Measurements from ENCODE around the gene OPN4.

Gene OPN4

DNA sequence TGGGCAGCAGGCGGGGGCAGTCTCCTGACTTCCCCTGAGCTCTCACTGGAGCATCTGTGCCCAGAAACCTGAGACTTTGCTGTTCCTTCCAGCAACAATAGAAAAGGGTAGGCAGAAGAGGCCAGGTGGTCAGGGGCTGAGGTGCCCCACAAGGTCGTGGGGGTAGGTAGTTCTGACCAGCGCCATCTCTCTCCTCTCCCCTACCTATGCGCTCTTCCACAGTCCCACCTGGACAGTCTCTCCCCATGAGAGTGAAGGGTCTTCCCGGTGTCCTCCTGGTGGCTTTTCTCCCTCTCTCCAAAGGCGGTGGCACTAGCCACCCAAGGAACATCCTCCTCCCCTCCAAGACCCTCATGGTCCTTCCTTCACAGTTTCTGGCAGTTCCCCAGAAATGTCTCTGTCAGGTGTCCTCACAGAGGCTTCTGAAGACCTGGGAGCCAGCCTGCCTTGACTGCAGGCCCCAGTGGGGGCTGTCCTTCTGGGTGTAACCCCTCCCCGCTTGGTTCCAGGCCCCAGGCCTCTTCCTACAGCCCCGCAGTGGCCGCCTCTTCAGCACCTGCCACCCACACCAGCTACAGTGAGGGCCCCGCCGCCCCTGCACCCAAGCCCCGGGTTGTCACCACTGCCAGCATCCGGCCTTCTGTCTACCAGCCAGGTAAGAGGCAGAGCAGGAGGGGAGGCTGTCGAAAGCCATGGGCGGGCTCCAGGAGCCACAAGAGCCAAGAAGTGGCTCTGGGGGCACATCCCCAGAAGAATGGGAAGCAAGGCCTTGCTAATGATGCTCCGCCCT lies 55.2 kb downstream of the OPN4 start:
- TF ChIP-seq, protein P1, sequence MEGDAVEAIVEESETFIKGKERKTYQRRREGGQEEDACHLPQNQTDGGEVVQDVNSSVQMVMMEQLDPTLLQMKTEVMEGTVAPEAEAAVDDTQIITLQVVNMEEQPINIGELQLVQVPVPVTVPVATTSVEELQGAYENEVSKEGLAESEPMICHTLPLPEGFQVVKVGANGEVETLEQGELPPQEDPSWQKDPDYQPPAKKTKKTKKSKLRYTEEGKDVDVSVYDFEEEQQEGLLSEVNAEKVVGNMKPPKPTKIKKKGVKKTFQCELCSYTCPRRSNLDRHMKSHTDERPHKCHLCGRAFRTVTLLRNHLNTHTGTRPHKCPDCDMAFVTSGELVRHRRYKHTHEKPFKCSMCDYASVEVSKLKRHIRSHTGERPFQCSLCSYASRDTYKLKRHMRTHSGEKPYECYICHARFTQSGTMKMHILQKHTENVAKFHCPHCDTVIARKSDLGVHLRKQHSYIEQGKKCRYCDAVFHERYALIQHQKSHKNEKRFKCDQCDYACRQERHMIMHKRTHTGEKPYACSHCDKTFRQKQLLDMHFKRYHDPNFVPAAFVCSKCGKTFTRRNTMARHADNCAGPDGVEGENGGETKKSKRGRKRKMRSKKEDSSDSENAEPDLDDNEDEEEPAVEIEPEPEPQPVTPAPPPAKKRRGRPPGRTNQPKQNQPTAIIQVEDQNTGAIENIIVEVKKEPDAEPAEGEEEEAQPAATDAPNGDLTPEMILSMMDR (IDR thresholded peaks at IDR 0.05; ENCODE audit: extremely low read depth, missing control alignments), result no peak
- no peak for DNase-seq (ENCODE audit: low spot score)

DNA sequence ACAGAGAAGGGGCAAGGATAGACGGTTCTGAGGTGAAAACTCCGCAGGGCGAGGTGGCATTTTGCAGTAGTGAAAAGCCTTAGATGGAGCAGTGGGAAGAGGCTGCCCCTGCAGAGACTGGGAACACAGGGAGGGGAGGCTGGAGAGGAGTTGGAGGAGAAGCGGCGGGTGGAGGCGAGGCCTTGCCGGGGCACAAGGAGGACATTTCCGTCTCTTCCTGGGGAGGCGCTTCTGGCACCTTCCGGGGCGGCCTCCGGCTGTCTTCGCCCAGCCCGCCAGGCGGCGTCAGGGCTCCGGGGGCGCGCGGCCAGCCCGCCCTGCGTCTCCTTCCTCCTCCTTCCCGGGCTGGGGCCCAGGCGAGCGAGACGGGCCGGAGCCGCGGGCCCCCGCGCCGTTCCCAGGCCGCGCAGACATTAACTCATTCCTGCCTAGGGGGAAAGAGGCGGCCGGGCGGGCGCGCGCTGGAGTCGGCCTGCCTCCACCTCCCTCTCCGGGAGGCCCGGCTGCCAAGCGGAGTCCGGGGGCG lies 56.7 kb downstream of the OPN4 start:
- TF ChIP-seq, protein P1 (IDR thresholded peaks at IDR 0.05; ENCODE audit: extremely low read depth, missing control alignments), result peak; percentile 73
- peak; percentile 97 for DNase-seq (ENCODE audit: low spot score)

DNA sequence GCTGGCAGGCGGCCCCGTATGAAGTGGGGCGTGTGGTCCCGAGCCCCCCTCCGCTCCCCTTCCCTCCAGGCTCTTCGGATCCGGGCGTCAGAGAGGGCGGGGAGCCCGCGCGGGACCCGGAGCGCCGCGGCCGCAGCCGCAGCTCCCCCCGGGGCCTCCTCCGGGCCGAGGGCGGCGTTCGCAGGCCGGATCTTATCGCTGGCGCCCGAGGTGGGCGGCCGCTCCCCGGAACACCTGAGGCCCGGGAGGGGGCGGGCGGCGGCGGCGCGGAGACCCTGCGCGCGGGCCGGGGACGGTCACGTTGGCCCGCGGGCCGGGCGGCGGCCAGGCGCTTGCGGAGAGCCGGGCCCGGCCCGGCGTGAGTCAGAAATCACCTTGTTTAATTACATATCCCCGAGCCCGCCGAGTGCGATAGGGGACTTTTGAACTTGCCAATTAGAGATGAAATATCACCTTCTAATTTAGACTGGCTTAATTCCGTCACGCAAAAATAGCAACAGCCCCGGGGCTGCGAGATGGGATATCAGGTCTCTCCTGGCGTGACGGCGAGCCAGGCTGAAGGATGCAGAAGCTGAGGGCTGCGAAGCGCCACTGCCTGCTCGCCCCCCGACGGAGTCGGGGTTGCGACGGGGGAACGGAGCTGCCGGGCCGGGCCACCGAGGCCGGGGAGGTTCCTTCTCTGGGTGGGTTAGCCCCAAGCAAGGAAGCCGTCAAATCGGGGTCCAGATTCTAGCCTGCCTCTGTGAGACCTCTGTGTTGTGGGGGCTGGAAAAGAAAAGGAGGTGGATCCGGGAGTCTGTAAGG lies 57.4 kb downstream of the OPN4 start:
- peak; percentile 90 for DNase-seq (ENCODE audit: low spot score)
- TF ChIP-seq, protein P1 (IDR thresholded peaks at IDR 0.05; ENCODE audit: extremely low read depth, missing control alignments), result no peak

DNA sequence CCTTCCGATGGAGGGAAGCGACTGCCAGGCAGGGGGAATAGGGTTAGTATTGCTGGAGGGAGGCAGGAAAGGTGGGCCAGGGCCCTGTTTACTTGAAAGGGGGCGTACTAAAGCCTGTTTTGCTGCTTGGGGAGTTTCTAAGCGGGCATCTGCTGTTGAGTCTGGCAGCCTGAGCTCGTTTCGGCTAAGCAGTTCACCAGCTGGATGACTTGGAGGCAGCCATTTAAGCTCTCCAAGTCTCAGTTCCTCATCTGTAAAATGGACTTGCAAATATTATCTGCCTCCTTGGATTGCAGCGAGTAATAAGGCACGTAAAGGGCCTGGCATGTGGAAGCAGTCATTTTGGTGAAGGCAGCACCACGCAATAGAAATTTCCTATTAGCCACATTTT lies 58.0 kb downstream of the OPN4 start:
- TF ChIP-seq, protein P1 (IDR thresholded peaks at IDR 0.05; ENCODE audit: extremely low read depth, missing control alignments), result no peak
- peak; percentile 85 for DNase-seq (ENCODE audit: low spot score)

DNA sequence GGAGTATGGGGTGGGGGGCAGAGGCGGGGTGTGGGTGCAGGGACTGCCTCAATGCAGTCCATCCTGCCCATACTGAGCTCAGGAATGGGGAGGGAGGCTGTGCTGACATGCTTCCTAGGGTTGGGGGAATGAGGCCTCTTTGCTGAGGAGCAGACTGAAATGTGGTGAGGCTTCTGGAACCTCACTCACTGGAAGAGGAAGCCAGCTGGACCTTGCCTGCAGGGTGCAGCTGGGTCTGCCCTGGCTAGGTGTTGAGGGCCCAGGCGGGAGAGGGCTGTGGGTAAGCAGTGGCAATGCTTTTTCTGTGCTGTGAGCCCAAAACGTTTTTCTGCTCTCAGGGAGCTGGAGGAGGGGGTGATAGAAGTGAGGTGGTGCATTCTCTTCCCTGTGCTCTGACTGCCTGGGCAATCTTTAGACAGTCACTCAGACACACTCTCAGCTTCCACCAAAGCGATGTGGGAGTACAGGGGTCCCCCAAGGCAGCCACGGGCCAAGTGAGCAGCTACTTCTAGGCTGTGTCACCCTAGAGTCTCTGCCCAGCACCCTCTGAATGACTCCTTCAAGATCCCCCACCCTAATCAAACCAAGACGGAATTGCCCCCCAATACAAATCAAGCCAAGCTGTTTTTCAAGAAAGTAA lies 60.9 kb downstream of the OPN4 start:
- no peak for DNase-seq (ENCODE audit: low spot score)
- TF ChIP-seq, protein P1 (IDR thresholded peaks at IDR 0.05; ENCODE audit: extremely low read depth, missing control alignments), result no peak

DNA sequence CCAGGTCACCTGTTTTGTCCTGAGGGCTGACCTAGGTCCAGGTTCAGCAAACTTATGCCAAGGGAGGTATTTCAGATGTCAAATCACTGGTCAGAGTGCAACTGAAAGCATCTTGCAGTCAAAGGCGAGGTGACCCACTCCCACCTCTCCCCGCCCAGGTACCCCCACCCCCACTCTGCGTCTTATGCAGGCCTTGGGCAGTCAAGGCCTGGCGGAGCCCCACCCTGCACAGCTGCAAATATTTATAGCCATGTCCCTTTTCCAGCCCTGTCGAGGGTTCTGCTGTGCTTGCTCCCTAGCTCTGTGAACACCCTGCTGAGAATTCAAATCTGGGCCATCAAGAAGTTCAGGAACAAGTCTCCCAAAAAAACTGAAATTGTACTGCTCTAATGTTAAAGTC lies 61.5 kb downstream of the OPN4 start:
- DNase-seq (ENCODE audit: low spot score), result no peak
- TF ChIP-seq, protein P1 (IDR thresholded peaks at IDR 0.05; ENCODE audit: extremely low read depth, missing control alignments), result no peak

Measured in GM20000 (cell line).